H1 (cell line): ENCODE results near the gene RPL31. TPM values are rescaled to one million over a fixed set of nuclear protein-coding genes. Genes with fewer than 3 reads are reported as not detected.

ENCODE experiments used
- CTCF ChIA-PET: fragments of 300-600 bp; sonication (Branson Sonifier 250); formaldehyde crosslinking; loops from one replicate; lab custom pipeline; 2021; ENCODE audit not compliant: partially characterized antibody; lab: Charles Lee
- POLR2A ChIA-PET: fragments of 300-600 bp; sonication (Branson Sonifier 250); formaldehyde crosslinking; loops from one replicate; lab custom pipeline; 2021; ENCODE audit warnings: inconsistent platforms; ENCODE audit not compliant: partially characterized antibody; lab: Charles Lee
- DNase-seq, 2 experiments: peaks; one replicate each; pipeline versions ENCODE4 v3.0.0 to v3.0.0-alpha.2; 2010 to 2022; ENCODE audit warnings: low spot score in 2 of 2, low read depth in 1 of 2, mixed read lengths in 1 of 2
- FAIRE-seq: peaks from 2 replicates; lab custom pipeline; 2011; peaks lifted over from hg19 to GRCh38; lab: Jason Lieb, UNC
- H2AFZ ChIP-seq: 2 replicates; pipeline ENCODE4 v1.8.1; 2012; ENCODE audit warnings: low read length, inconsistent platforms
- H2AK5ac ChIP-seq: 2 replicates; pipeline ENCODE4 v1.6.1; 2013; ENCODE audit warnings: low read depth, low read length
- H2BK120ac ChIP-seq: replicated peaks from 2 replicates; pipeline ENCODE3; 2013; ENCODE audit warnings: low read depth, low read length, inconsistent platforms
- H2BK12ac ChIP-seq: 2 replicates; pipeline ENCODE4 v1.6.1; 2013; ENCODE audit warnings: low read depth, low read length
- H2BK15ac ChIP-seq: 2 replicates; pipeline ENCODE4 v1.6.1; 2013; ENCODE audit warnings: low read length
- H2BK20ac ChIP-seq: 2 replicates; pipeline ENCODE4 v1.6.1; 2013; ENCODE audit warnings: low read length
- H2BK5ac ChIP-seq: 2 replicates; pipeline ENCODE4 v1.6.1; 2013; ENCODE audit warnings: low read depth, low read length
- H3K14ac ChIP-seq: 2 replicates; pipeline ENCODE4 v1.6.1; 2013; ENCODE audit warnings: inconsistent platforms; ENCODE audit not compliant: insufficient read length
- H3K18ac ChIP-seq: 2 replicates; pipeline ENCODE4 v1.6.1; 2013; ENCODE audit warnings: low read length; ENCODE audit errors: extremely low read depth
- H3K23ac ChIP-seq: 2 replicates; pipeline ENCODE4 v1.6.1; 2013; ENCODE audit warnings: inconsistent platforms; ENCODE audit not compliant: insufficient read length
- H3K23me2 ChIP-seq: 2 replicates; pipeline ENCODE4 v1.6.1; 2013; ENCODE audit warnings: low read depth, low read length
- H3K27ac ChIP-seq: 2 replicates; pipeline ENCODE4 v1.6.1; 2011; ENCODE audit warnings: low read depth, low read length, inconsistent platforms
- H3K27me3 ChIP-seq, 4 experiments: replicated peaks in 1 of 4; 1 replicate in 1 of 4; 2 replicates in 3 of 4; pipeline versions ENCODE4 v1.6.1 to v1.8.1; 2011 to 2013; ENCODE audit warnings: low read length in 3 of 4, mild to moderate bottlenecking in 3 of 4, inconsistent platforms in 2 of 4, mixed read lengths in 2 of 4, moderate library complexity in 1 of 4; ENCODE audit not compliant: control insufficient read depth in 3 of 4, insufficient read depth in 3 of 4; ENCODE audit errors: extremely low read depth in 1 of 4
- H3K36me3 ChIP-seq, 4 experiments: 2 replicates each; pipeline versions ENCODE4 v1.6.1 to v1.8.1; 2011 to 2013; ENCODE audit warnings: mild to moderate bottlenecking in 4 of 4, low read length in 3 of 4, moderate library complexity in 2 of 4, control low read depth in 1 of 4, inconsistent platforms in 1 of 4; ENCODE audit not compliant: insufficient read depth in 4 of 4, control insufficient read depth in 2 of 4
- H3K4ac ChIP-seq: replicated peaks from 2 replicates; pipeline ENCODE3; 2013; ENCODE audit warnings: low read length, low read depth, mixed read lengths, inconsistent platforms; ENCODE audit not compliant: insufficient read length
- H3K4me1 ChIP-seq, 4 experiments: replicated peaks in 1 of 4; 1 replicate in 1 of 4; 2 replicates in 3 of 4; pipeline versions ENCODE4 v1.6.1 to v1.8.1; 2011 to 2013; ENCODE audit warnings: low read length in 3 of 4, inconsistent platforms in 2 of 4, mixed read lengths in 1 of 4; ENCODE audit not compliant: insufficient read depth in 4 of 4, control insufficient read depth in 3 of 4
- H3K4me2 ChIP-seq, 2 experiments: 2 replicates each; pipeline versions ENCODE4 v1.6.1 to v1.8.1; 2011 to 2013; ENCODE audit warnings: low read depth in 2 of 2, low read length in 2 of 2, control low read depth in 1 of 2, inconsistent platforms in 1 of 2, mild to moderate bottlenecking in 1 of 2; ENCODE audit not compliant: insufficient read depth in 1 of 2
- H3K4me3 ChIP-seq, 4 experiments: fragments of 200-600, 300-600 bp in 1 of 4; sonication (generic), shearing (Covaris generic), sonication (Bioruptor Twin) in 1 of 4; 2 replicates each; pipeline versions ENCODE4 v1.5.1 to v1.8.1; 2011 to 2016; ENCODE audit warnings: low read length in 4 of 4, low read depth in 3 of 4, control low read depth in 2 of 4, inconsistent platforms in 2 of 4, mild to moderate bottlenecking in 2 of 4, mixed read lengths in 1 of 4, moderate library complexity in 1 of 4; ENCODE audit not compliant: insufficient read depth in 2 of 4; ENCODE audit errors: extremely low read depth in 1 of 4
- H3K56ac ChIP-seq: replicated peaks from 2 replicates; pipeline ENCODE3; 2013; ENCODE audit warnings: low read depth, mild to moderate bottlenecking, mixed read lengths, low read length, inconsistent platforms; ENCODE audit not compliant: insufficient read length
- H3K79me1 ChIP-seq: 2 replicates; pipeline ENCODE4 v1.6.1; 2013; ENCODE audit warnings: low read depth, low read length, control low read depth
- H3K79me2 ChIP-seq, 2 experiments: 2 replicates each; pipeline versions ENCODE4 v1.6.1 to v1.8.1; 2012 to 2013; ENCODE audit warnings: low read length in 2 of 2, mild to moderate bottlenecking in 2 of 2, inconsistent platforms in 1 of 2; ENCODE audit not compliant: insufficient read depth in 2 of 2, control insufficient read depth in 1 of 2
- H3K9ac ChIP-seq, 4 experiments: replicated peaks in 1 of 4; 1 replicate in 1 of 4; 2 replicates in 3 of 4; pipeline versions ENCODE4 v1.6.1 to v1.8.1; 2011 to 2013; ENCODE audit warnings: low read depth in 3 of 4, low read length in 3 of 4, control low read depth in 2 of 4, mild to moderate bottlenecking in 2 of 4, moderate library complexity in 2 of 4, inconsistent platforms in 1 of 4; ENCODE audit errors: extremely low read depth in 1 of 4
- H3K9me3 ChIP-seq, 2 experiments: 2 replicates each; pipeline versions ENCODE4 v1.6.1 to v1.8.1; 2012 to 2013; ENCODE audit warnings: mild to moderate bottlenecking in 2 of 2, moderate library complexity in 2 of 2, control low read depth in 1 of 2, inconsistent platforms in 1 of 2, low read depth in 1 of 2, low read length in 1 of 2, mixed read lengths in 1 of 2; ENCODE audit not compliant: insufficient read depth in 2 of 2
- H4K20me1 ChIP-seq, 2 experiments: replicated peaks in 1 of 2; 2 replicates each; pipeline versions ENCODE3 to v1.8.1; 2011 to 2013; ENCODE audit warnings: inconsistent platforms in 2 of 2, low read length in 2 of 2, mild to moderate bottlenecking in 1 of 2; ENCODE audit not compliant: insufficient read depth in 2 of 2, control insufficient read depth in 1 of 2
- H4K5ac ChIP-seq: 2 replicates; pipeline ENCODE4 v1.6.1; 2013; ENCODE audit warnings: low read length, low read depth, mixed read lengths, inconsistent platforms; ENCODE audit not compliant: insufficient read length
- H4K8ac ChIP-seq: 2 replicates; pipeline ENCODE4 v1.8.0; 2013; ENCODE audit warnings: mild to moderate bottlenecking, moderate library complexity, low read length, inconsistent platforms; ENCODE audit not compliant: insufficient read depth; ENCODE audit errors: extremely low read depth
- H4K91ac ChIP-seq: replicated peaks from 2 replicates; pipeline ENCODE3; 2013; ENCODE audit warnings: low read length, mixed read lengths, inconsistent platforms; ENCODE audit not compliant: insufficient read length
- ATF2 ChIP-seq: IDR thresholded peaks from 2 replicates; pipeline ENCODE4 v1.6.1; 2012; ENCODE audit warnings: low read length, inconsistent platforms
- CBX5 ChIP-seq: fragments of 300-800, 300-1000 bp; sonication (generic); IDR thresholded peaks from 2 replicates; pipeline ENCODE4 v1.7.1; 2016; ENCODE audit warnings: antibody characterized with exemption, low read length, low read depth
- CHD2 ChIP-seq: IDR thresholded peaks from 2 replicates; pipeline ENCODE4 v1.6.1; 2012; ENCODE audit warnings: low read length, improper control_type of control experiment
- MAX ChIP-seq: IDR thresholded peaks from 2 replicates; pipeline ENCODE4 v1.6.1; 2012; ENCODE audit warnings: inconsistent platforms
- NRF1 ChIP-seq: IDR thresholded peaks from 2 replicates; pipeline ENCODE4 v1.6.1; 2011; ENCODE audit warnings: mild to moderate bottlenecking, low read depth, low read length, improper control_type of control experiment
- POLR2A ChIP-seq, 2 experiments: IDR thresholded peaks; 1 replicate in 1 of 2; 2 replicates in 1 of 2; pipeline ENCODE4 v1.6.1; 2011; ENCODE audit warnings: low read depth in 2 of 2, low read length in 2 of 2, mild to moderate bottlenecking in 2 of 2; ENCODE audit errors: control extremely low read depth in 1 of 2
- POLR2AphosphoS5 ChIP-seq: IDR thresholded peaks from 2 replicates; pipeline ENCODE4 v1.6.1; 2011; ENCODE audit warnings: low read depth, low read length
- RBBP5 ChIP-seq: IDR thresholded peaks from 2 replicates; pipeline ENCODE4 v1.7.1; 2012; ENCODE audit warnings: low read depth, mild to moderate bottlenecking, inconsistent platforms, low read length, moderate library complexity, borderline replicate concordance
- SP4 ChIP-seq: IDR thresholded peaks from 2 replicates; pipeline ENCODE4 v1.6.1; 2012; ENCODE audit warnings: low read length, inconsistent platforms
- WGBS, 2 experiments: shearing (Covaris generic) in 1 of 2; methylation state at CpG; one replicate each; pipeline versions ENCODE4 v1.1.6 to v1.1.7; 2013 to 2015; ENCODE audit warnings: low lambda C conversion rate in 2 of 2, mixed read lengths in 2 of 2, inconsistent platforms in 1 of 2, low coverage in 1 of 2, missing lambda C conversion rate in 1 of 2; ENCODE audit not compliant: insufficient replicate concordance in 2 of 2, insufficient coverage in 1 of 2, insufficient read length in 1 of 2; ENCODE audit errors: extremely low coverage in 1 of 2, missing lambda C conversion rate in 1 of 2; 5-methylcytosine and 5-hydroxymethylcytosine counted together
- polyA plus RNA-seq, 7 experiments: library from polyadenylated mRNA; depleted of rRNA in 3 of 7; stranded (reverse) in 5 of 7; unstranded in 2 of 7; fragments of >200 nt in 5 of 7; fragments of 200-250 nt in 2 of 7; gene quantifications; 1 replicate in 5 of 7; 2 replicates in 1 of 7; 4 replicates in 1 of 7; pipeline versions ENCODE4 v1.2.1 to v1.2.3, GENCODE V29; 2011 to 2013; ENCODE audit warnings: missing spikeins in 2 of 7, mixed read lengths in 2 of 7
- total RNA-seq: library from RNA; stranded (reverse); fragmentation: NEBNext Ultra II Directional; extraction: Animal tissue kit (Norgen Biotek cat#: 25700); gene quantifications from 2 replicates; pipeline ENCODE4 v1.2.1, GENCODE V29; 2021

RPL31 gene
- total and polyA plus RNA-seq, 2 of the 8 experiments (the other 6 are each of a cell fraction or from before 2014, with no cell fraction given), result 1,463 to 1,722 TPM

- Histone ChIP-seq H3K14ac (no peak overlapping the region), H4K8ac (peak overlapping the region; percentile 85; the same call in 1 of the 2 replicates), H2BK120ac (no peak overlapping the region), H3K56ac (no peak overlapping the region), H4K91ac (no peak overlapping the region), H4K20me1 (peaks cover 18 to 32% of the 10 kb centered on the region in 2 experiments), H2BK15ac (no peak overlapping the region), H2BK5ac (no peak overlapping the region), H3K4me2 (no peak overlapping the region), H3K4me3 (no peak overlapping the region), H3K27me3 (no peaks in the 10 kb centered on the region; a peak in 1 of 7 replicates), H3K4me1 (peaks cover 0 to 8% (median 7%) of the 10 kb centered on the region in 4 experiments; a peak in 4 of 7 replicates), H3K79me2 (peaks cover 6 to 27% of the 10 kb centered on the region in 2 experiments), H3K36me3 (peaks cover 33 to 93% (median 57%) of the 10 kb centered on the region in 4 experiments), H3K23me2 (peaks cover 4% of the 10 kb centered on the region; the same call in 1 of the 2 replicates), H3K27ac (no peak overlapping the region), H2AK5ac (no peak overlapping the region), H3K18ac (no peak overlapping the region), H3K79me1 (peaks cover 3% of the 10 kb centered on the region), H3K9ac (no peak overlapping the region), H3K9me3 (no peaks in the 10 kb centered on the region), H3K23ac (no peak overlapping the region), H4K5ac (no peak overlapping the region), H2BK12ac (no peak overlapping the region), H2AFZ (no peak overlapping the region), H2BK20ac (no peak overlapping the region), H3K4ac (no peak overlapping the region)
- FAIRE-seq, result no peak
- POLR2A ChIA-PET, result interaction anchor here (0.7 to 8.5 kb wide), 20 partner anchors 9 to 1194 kb away, joined by 3 to 151 read pairs (median 4); partner anchors contain the start of genes CNOT11, PDCL3 and TBC1D8
- CTCF ChIA-PET, result interaction anchor here (0.8 to 1.8 kb wide), 7 partner anchors 15 to 414 kb away, joined by 3 to 6 read pairs (median 3); no protein-coding TSS in a partner anchor
- 85% methylated on average over 11 of the region's 11 CpGs; no CpG with 5 or more reads in 1 of the 2 experiments for WGBS, 2 experiments
- no peak for DNase-seq
- TF ChIP-seq NRF1, result no peak
- TF ChIP-seq POLR2A (IDR thresholded peaks at IDR 0.05; ENCODE audit: control extremely low read depth in 1 of 2, low read depth in 2 of 2, low read length in 2 of 2), result peak; percentile 75 to 76
- no peak for TF ChIP-seq CBX5
- no peak for TF ChIP-seq SP4
- no peak for TF ChIP-seq MAX
- peak; percentile 40; the same call in 1 of the 2 replicates for TF ChIP-seq CHD2
- peak; percentile 82 for TF ChIP-seq POLR2AphosphoS5
- TF ChIP-seq ATF2, result peak; percentile 82; the same call in 1 of the 2 replicates
- no peak for TF ChIP-seq RBBP5
Measured at GRCh38 chr2:101007415-101008345, 5.6 kb downstream of the RPL31 start.
